ENCODE data around the gene CISTR. TPM values are rescaled to one million over a fixed set of nuclear protein-coding genes. Genes with fewer than 3 reads are reported as not detected.
A peak's percentile ranks its signal among the peaks of the same experiment; 100 is the strongest.

Gene CISTR
- total and polyA plus RNA-seq, 2 donors (not counting 3 experiments of a cell fraction or from before 2014, with no cell fraction given), result not detected

DNA sequence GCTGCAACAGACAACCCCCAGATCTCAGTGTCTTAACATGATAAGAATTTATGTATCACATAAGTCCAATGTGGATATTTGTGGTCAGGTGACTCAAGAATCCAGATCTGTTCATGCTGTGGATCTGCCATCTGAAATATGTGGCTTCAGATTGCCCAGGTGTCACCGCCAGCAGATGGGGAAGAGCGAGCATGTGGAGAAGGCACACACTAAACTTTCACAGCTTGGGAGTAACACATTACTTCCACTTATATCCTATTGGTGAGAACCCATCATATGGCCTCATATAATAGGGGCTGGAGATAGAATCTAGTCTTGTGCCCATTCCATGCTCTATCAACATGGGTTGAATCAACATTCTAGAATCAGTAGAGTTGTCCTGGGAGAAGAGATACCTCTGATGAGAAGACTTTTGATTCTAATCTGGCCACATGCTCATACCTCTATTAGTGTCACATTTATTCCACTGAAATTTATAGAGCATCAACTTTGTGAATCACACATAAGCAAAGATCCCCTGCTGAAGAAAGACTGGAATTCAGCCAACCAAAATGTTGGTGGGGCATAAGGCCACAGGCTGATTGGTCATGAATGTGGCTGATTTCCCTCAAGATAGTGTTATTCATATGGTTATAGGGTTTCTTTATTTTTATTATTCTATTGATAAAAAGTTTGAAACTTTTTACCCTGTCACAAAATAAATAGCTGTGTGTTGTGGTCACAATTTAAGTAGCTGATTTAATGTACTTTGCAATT lies 18.6 kb downstream of the CISTR start:
- H3K36me3 ChIP-seq (ENCODE audit: control insufficient read depth in 2 of 2, extremely low read depth in 1 of 2, insufficient read depth in 2 of 2, low read length in 2 of 2), result no peaks in the 10 kb centered on the region
- H3K9me3 ChIP-seq (replicated peaks; ENCODE audit: control insufficient read depth, insufficient read depth, low read length), result no peaks in the 10 kb centered on the region
- FAIRE-seq (peak; percentile 77), DNase-seq (ENCODE audit: low read depth, low spot score) (peak; percentile 54)
- H3K9ac ChIP-seq (replicated peaks; ENCODE audit: extremely low read depth, insufficient read depth, low read length), result no peak overlapping the region
- H2AFZ ChIP-seq (ENCODE audit: low read depth, low read length), result no peak overlapping the region
- H3K27me3 ChIP-seq (ENCODE audit: control insufficient read depth in 2 of 2, insufficient read depth in 2 of 2, low read length in 2 of 2), result peaks cover 36 to 40% of the 10 kb centered on the region in 2 experiments
- H3K79me2 ChIP-seq (ENCODE audit: control insufficient read depth, insufficient read depth, low read length), result no peaks in the 10 kb centered on the region
- CTCF ChIA-PET, result interaction anchor here (1.1 to 9.5 kb wide), 7 partner anchors 12 to 58 kb away, joined by 3 to 127 read pairs (median 4); no protein-coding TSS in a partner anchor
- POLR2A ChIA-PET, result no interaction called here
- no peaks in the 10 kb centered on the region for H3K9me1 ChIP-seq (replicated peaks; ENCODE audit: control insufficient read depth, extremely low read depth, insufficient read depth, low read length)
- H3K4me2 ChIP-seq (ENCODE audit: insufficient read depth, low read length), result no peak overlapping the region
- TF ChIP-seq POLR2AphosphoS5 (IDR thresholded peaks at IDR 0.05; ENCODE audit: insufficient read depth, low read depth, low read length) (peak; percentile 36), EZH2 (IDR thresholded peaks at IDR 0.05; ENCODE audit: borderline replicate concordance, low read depth, low read length, severe bottlenecking) (no peak), GATA2 (IDR thresholded peaks at IDR 0.05; ENCODE audit: insufficient read depth, insufficient read length, low read depth, low read length) (peak; percentile 74), JUN (IDR thresholded peaks at IDR 0.05; ENCODE audit: borderline replicate concordance, insufficient read depth, insufficient read length, low read depth) (no peak), FOS (IDR thresholded peaks at IDR 0.05; ENCODE audit: borderline replicate concordance, insufficient read depth, low read length) (no peak), MYC (IDR thresholded peaks at IDR 0.05; ENCODE audit: low read depth, low read length) (no peak), MAX (IDR thresholded peaks at IDR 0.05; ENCODE audit: insufficient read depth, insufficient read length) (no peak), POLR2A (IDR thresholded peaks at IDR 0.05; ENCODE audit: low read depth, low read length) (no peak)
- TF ChIP-seq, protein P1, sequence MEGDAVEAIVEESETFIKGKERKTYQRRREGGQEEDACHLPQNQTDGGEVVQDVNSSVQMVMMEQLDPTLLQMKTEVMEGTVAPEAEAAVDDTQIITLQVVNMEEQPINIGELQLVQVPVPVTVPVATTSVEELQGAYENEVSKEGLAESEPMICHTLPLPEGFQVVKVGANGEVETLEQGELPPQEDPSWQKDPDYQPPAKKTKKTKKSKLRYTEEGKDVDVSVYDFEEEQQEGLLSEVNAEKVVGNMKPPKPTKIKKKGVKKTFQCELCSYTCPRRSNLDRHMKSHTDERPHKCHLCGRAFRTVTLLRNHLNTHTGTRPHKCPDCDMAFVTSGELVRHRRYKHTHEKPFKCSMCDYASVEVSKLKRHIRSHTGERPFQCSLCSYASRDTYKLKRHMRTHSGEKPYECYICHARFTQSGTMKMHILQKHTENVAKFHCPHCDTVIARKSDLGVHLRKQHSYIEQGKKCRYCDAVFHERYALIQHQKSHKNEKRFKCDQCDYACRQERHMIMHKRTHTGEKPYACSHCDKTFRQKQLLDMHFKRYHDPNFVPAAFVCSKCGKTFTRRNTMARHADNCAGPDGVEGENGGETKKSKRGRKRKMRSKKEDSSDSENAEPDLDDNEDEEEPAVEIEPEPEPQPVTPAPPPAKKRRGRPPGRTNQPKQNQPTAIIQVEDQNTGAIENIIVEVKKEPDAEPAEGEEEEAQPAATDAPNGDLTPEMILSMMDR (IDR thresholded peaks at IDR 0.05; ENCODE audit: extremely low read depth in 1 of 2, insufficient read depth in 1 of 2, low read depth in 1 of 2, low read length in 2 of 2), result no peak
- H4K20me1 ChIP-seq (replicated peaks; ENCODE audit: control insufficient read depth, extremely low read depth, insufficient read depth, low read length), result no peaks in the 10 kb centered on the region
- no TSS peak for BruUV-seq (replicated peaks)
- dilution Hi-C loops (cut with MboI; ENCODE audit: extremely low pct_ligation_motif_present, low sequenced_read_pairs) (no loop called here), intact Hi-C loops (cut with micrococcal nuclease) (no loop called here)
- H3K27ac ChIP-seq (ENCODE audit: insufficient read depth, low read depth, low read length), result no peak overlapping the region
- H3K4me1 ChIP-seq (ENCODE audit: control insufficient read depth, extremely low read depth, insufficient read depth, low read length), result no peaks in the 10 kb centered on the region
- H3K4me3 ChIP-seq (replicated peaks in 1 of 3; ENCODE audit: insufficient read depth in 1 of 3, low read depth in 1 of 3, low read length in 3 of 3), result no peak overlapping the region

Measured in endothelial cell of umbilical vein (primary cell).